NK-92 treated with Interleukin-12 subunit alpha and Interleukin-12 subunit beta, amount 100 ng/mL, for 24 hours (cell line): ENCODE data around the gene TNNI3.

Experiments used
- DNase-seq: peaks from one replicate; lab custom pipeline; 2025; lab: John Stamatoyannopoulos, UW

TNNI3 gene

GRCh38 chr19:55146705-55147273, 10.7 kb downstream of the TNNI3 start:
- DNase-seq = no peak

GRCh38 chr19:55146078-55146704, 11.3 kb downstream of the TNNI3 start:
- DNase-seq = no peak

GRCh38 chr19:55145232-55145631, 12.3 kb downstream of the TNNI3 start:
- DNase-seq = no peak

GRCh38 chr19:55141696-55142095, 15.8 kb downstream of the TNNI3 start:
- DNase-seq = no peak

- no peak for DNase-seq
Measured at GRCh38 chr19:55137915-55138314, 19.6 kb downstream of the TNNI3 start.

- no peak for DNase-seq
Measured at GRCh38 chr19:55136399-55137102, 21.0 kb downstream of the TNNI3 start.

GRCh38 chr19:55134736-55135135, 22.8 kb downstream of the TNNI3 start:
- no peak for DNase-seq

- no peak for DNase-seq
Measured at GRCh38 chr19:55133639-55134444, 23.7 kb downstream of the TNNI3 start.

- DNase-seq = no peak
Measured at GRCh38 chr19:55132453-55133129, 24.9 kb downstream of the TNNI3 start.

- no peak for DNase-seq
Measured at GRCh38 chr19:55131421-55131820, 26.1 kb downstream of the TNNI3 start.

GRCh38 chr19:55119053-55119452, 38.5 kb downstream of the TNNI3 start:
- DNase-seq = no peak

- no peak for DNase-seq
Measured at GRCh38 chr19:55118401-55118991, 39.0 kb downstream of the TNNI3 start.

GRCh38 chr19:55117663-55118391, 39.7 kb downstream of the TNNI3 start:
- DNase-seq = peak; percentile 98

- no peak for DNase-seq
Measured at GRCh38 chr19:55116859-55117662, 40.5 kb downstream of the TNNI3 start, which contains the start of gene PPP1R12C. TSS of gene PPP1R12C (minus strand) at chr19:55117637. CDS start at chr19:55117543, 94 bp downstream.

- no peak for DNase-seq
Measured at GRCh38 chr19:55116232-55116858, 41.2 kb downstream of the TNNI3 start.

GRCh38 chr19:55115446-55116065, 42.0 kb downstream of the TNNI3 start:
- no peak for DNase-seq

- DNase-seq = no peak
Measured at GRCh38 chr19:55114566-55115145, 42.9 kb downstream of the TNNI3 start.

- no peak for DNase-seq
Measured at GRCh38 chr19:55113570-55114039, 43.9 kb downstream of the TNNI3 start.
